ENCODE measurements around the gene TENM4.

TENM4 gene

GRCh38 chr11:78857688-78858087 lies 583.1 kb downstream of the TENM4 start:
- Histone ChIP-seq H3K4me3 (ENCODE audit: low read depth in 1 of 2, low read length in 2 of 2) (no peak overlapping the region), H3K36me3 (ENCODE audit: insufficient read depth, low read length) (no peaks in the 10 kb centered on the region), H3K79me2 (ENCODE audit: insufficient read depth, low read length) (no peaks in the 10 kb centered on the region), H4K20me1 (ENCODE audit: insufficient read depth, low read length) (no peaks in the 10 kb centered on the region), H3K27ac (ENCODE audit: low read length) (no peak overlapping the region), H3K27me3 (ENCODE audit: insufficient read depth, low read length, poor library complexity) (peaks cover 24% of the 10 kb centered on the region), H2AFZ (ENCODE audit: low read depth, low read length) (no peak overlapping the region), H3K9me3 (ENCODE audit: insufficient read depth, low read length, severe bottlenecking) (no peaks in the 10 kb centered on the region), H3K4me2 (ENCODE audit: insufficient read depth, low read length) (no peak overlapping the region), H3K4me1 (ENCODE audit: insufficient read depth, low read length) (no peaks in the 10 kb centered on the region), H3K9ac (ENCODE audit: low read depth, low read length) (no peak overlapping the region)
- DNase-seq (no peak), ATAC-seq (ENCODE audit: insufficient read depth, low read depth) (no peak)
- TF ChIP-seq, protein P1, sequence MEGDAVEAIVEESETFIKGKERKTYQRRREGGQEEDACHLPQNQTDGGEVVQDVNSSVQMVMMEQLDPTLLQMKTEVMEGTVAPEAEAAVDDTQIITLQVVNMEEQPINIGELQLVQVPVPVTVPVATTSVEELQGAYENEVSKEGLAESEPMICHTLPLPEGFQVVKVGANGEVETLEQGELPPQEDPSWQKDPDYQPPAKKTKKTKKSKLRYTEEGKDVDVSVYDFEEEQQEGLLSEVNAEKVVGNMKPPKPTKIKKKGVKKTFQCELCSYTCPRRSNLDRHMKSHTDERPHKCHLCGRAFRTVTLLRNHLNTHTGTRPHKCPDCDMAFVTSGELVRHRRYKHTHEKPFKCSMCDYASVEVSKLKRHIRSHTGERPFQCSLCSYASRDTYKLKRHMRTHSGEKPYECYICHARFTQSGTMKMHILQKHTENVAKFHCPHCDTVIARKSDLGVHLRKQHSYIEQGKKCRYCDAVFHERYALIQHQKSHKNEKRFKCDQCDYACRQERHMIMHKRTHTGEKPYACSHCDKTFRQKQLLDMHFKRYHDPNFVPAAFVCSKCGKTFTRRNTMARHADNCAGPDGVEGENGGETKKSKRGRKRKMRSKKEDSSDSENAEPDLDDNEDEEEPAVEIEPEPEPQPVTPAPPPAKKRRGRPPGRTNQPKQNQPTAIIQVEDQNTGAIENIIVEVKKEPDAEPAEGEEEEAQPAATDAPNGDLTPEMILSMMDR (IDR thresholded peaks at IDR 0.05; ENCODE audit: borderline replicate concordance, extremely low read depth, low read length, poor library complexity, severe bottlenecking) = no peak
- no peak for TF ChIP-seq EZH2 (IDR thresholded peaks at IDR 0.05; ENCODE audit: borderline replicate concordance, low read depth, low read length, severe bottlenecking)

DNA sequence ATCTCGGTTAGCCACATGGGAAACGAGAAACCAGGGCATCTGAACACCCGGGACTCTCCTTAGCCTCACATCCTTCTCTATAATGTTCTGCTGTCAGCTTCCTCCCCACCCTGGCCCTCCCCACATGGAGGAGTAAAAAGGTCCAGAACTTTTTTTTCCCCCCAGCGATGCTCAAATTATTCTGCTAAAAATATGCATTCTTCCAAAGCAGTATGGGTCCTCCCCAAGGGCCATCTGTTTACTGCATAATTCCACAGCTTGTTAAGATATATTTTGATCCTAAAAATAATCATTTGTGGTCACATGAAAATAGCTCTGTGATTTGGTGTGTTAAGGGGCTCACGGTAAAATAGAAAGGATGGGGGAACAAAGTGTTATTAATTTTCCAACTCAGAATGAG lies 584.6 kb downstream of the TENM4 start:
- Histone ChIP-seq H3K4me3 (ENCODE audit: low read depth in 1 of 2, low read length in 2 of 2) (no peak overlapping the region), H4K20me1 (ENCODE audit: insufficient read depth, low read length) (no peaks in the 10 kb centered on the region), H3K4me1 (ENCODE audit: insufficient read depth, low read length) (no peaks in the 10 kb centered on the region), H3K4me2 (ENCODE audit: insufficient read depth, low read length) (no peak overlapping the region), H2AFZ (ENCODE audit: low read depth, low read length) (no peak overlapping the region), H3K79me2 (ENCODE audit: insufficient read depth, low read length) (no peaks in the 10 kb centered on the region), H3K9me3 (ENCODE audit: insufficient read depth, low read length, severe bottlenecking) (no peaks in the 10 kb centered on the region), H3K27me3 (ENCODE audit: insufficient read depth, low read length, poor library complexity) (peaks cover 24% of the 10 kb centered on the region), H3K36me3 (ENCODE audit: insufficient read depth, low read length) (no peaks in the 10 kb centered on the region), H3K9ac (ENCODE audit: low read depth, low read length) (no peak overlapping the region), H3K27ac (ENCODE audit: low read length) (no peak overlapping the region)
- no peak for TF ChIP-seq EZH2 (IDR thresholded peaks at IDR 0.05; ENCODE audit: borderline replicate concordance, low read depth, low read length, severe bottlenecking)
- TF ChIP-seq, protein P1 (IDR thresholded peaks at IDR 0.05; ENCODE audit: borderline replicate concordance, extremely low read depth, low read length, poor library complexity, severe bottlenecking) = no peak
- ATAC-seq (ENCODE audit: insufficient read depth, low read depth) (no peak), DNase-seq (no peak)

DNA sequence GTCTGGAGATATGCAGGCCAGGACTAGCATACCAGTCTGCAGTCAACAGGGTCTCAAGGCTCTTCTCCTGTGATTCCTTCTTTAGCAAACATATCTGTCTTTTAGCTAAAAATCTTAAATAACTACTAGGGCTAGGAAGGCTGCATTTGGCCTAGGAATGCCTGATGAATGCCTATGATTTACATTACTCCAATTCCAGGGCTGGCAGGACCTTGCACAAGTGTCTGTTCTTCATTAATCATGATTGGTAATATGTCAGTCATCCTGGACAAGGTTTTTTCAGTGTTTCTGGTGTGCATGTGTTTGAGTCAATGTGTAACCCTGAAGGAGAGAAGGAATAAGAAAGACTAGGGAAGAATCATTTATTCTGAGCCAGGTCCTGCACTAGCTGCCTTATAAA lies 585.7 kb downstream of the TENM4 start:
- DNase-seq = no peak
- no peak overlapping the region for H2AFZ ChIP-seq (ENCODE audit: low read depth, low read length)
- peaks cover 24% of the 10 kb centered on the region for H3K27me3 ChIP-seq (ENCODE audit: insufficient read depth, low read length, poor library complexity)
- H3K4me1 ChIP-seq (ENCODE audit: insufficient read depth, low read length) = no peaks in the 10 kb centered on the region
- no peak for ATAC-seq (ENCODE audit: insufficient read depth, low read depth)
- H3K9me3 ChIP-seq (ENCODE audit: insufficient read depth, low read length, severe bottlenecking) = no peaks in the 10 kb centered on the region
- no peaks in the 10 kb centered on the region for H3K36me3 ChIP-seq (ENCODE audit: insufficient read depth, low read length)
- no peaks in the 10 kb centered on the region for H3K79me2 ChIP-seq (ENCODE audit: insufficient read depth, low read length)
- H4K20me1 ChIP-seq (ENCODE audit: insufficient read depth, low read length) = no peaks in the 10 kb centered on the region
- no peak overlapping the region for H3K4me3 ChIP-seq (ENCODE audit: low read depth in 1 of 2, low read length in 2 of 2)
- no peak overlapping the region for H3K9ac ChIP-seq (ENCODE audit: low read depth, low read length)
- H3K4me2 ChIP-seq (ENCODE audit: insufficient read depth, low read length) = no peak overlapping the region
- TF ChIP-seq, protein P1 (IDR thresholded peaks at IDR 0.05; ENCODE audit: borderline replicate concordance, extremely low read depth, low read length, poor library complexity, severe bottlenecking) = no peak
- no peak for TF ChIP-seq EZH2 (IDR thresholded peaks at IDR 0.05; ENCODE audit: borderline replicate concordance, low read depth, low read length, severe bottlenecking)
- no peak overlapping the region for H3K27ac ChIP-seq (ENCODE audit: low read length)

- peaks cover 27% of the 10 kb centered on the region for H3K27me3 ChIP-seq (ENCODE audit: insufficient read depth, low read length, poor library complexity)
- H3K9me3 ChIP-seq (ENCODE audit: insufficient read depth, low read length, severe bottlenecking) = no peaks in the 10 kb centered on the region
- no peak overlapping the region for H3K4me3 ChIP-seq (ENCODE audit: low read depth in 1 of 2, low read length in 2 of 2)
- no peak overlapping the region for H3K4me2 ChIP-seq (ENCODE audit: insufficient read depth, low read length)
- ATAC-seq (ENCODE audit: insufficient read depth, low read depth) (no peak), DNase-seq (no peak)
- H3K79me2 ChIP-seq (ENCODE audit: insufficient read depth, low read length) = no peaks in the 10 kb centered on the region
- H3K9ac ChIP-seq (ENCODE audit: low read depth, low read length) = no peak overlapping the region
- H4K20me1 ChIP-seq (ENCODE audit: insufficient read depth, low read length) = no peaks in the 10 kb centered on the region
- TF ChIP-seq EZH2 (IDR thresholded peaks at IDR 0.05; ENCODE audit: borderline replicate concordance, low read depth, low read length, severe bottlenecking) = no peak
- TF ChIP-seq, protein P1 (IDR thresholded peaks at IDR 0.05; ENCODE audit: borderline replicate concordance, extremely low read depth, low read length, poor library complexity, severe bottlenecking) = no peak
- H2AFZ ChIP-seq (ENCODE audit: low read depth, low read length) = no peak overlapping the region
- no peaks in the 10 kb centered on the region for H3K36me3 ChIP-seq (ENCODE audit: insufficient read depth, low read length)
- no peaks in the 10 kb centered on the region for H3K4me1 ChIP-seq (ENCODE audit: insufficient read depth, low read length)
- no peak overlapping the region for H3K27ac ChIP-seq (ENCODE audit: low read length)
Observed at GRCh38 chr11:78853521-78853920, 587.3 kb downstream of the TENM4 start.

Data from DND-41 (cell line).